GM21381 (cell line): ENCODE results near the gene OSTC.

ENCODE experiments used
- ATAC-seq: cut with Tn5 transposase; IDR thresholded peaks from one replicate; pipeline ENCODE4 v1.9.1; 2021; ENCODE audit warnings: mild to moderate bottlenecking, moderate library complexity; ENCODE audit not compliant: unreplicated experiment

Gene OSTC

DNA sequence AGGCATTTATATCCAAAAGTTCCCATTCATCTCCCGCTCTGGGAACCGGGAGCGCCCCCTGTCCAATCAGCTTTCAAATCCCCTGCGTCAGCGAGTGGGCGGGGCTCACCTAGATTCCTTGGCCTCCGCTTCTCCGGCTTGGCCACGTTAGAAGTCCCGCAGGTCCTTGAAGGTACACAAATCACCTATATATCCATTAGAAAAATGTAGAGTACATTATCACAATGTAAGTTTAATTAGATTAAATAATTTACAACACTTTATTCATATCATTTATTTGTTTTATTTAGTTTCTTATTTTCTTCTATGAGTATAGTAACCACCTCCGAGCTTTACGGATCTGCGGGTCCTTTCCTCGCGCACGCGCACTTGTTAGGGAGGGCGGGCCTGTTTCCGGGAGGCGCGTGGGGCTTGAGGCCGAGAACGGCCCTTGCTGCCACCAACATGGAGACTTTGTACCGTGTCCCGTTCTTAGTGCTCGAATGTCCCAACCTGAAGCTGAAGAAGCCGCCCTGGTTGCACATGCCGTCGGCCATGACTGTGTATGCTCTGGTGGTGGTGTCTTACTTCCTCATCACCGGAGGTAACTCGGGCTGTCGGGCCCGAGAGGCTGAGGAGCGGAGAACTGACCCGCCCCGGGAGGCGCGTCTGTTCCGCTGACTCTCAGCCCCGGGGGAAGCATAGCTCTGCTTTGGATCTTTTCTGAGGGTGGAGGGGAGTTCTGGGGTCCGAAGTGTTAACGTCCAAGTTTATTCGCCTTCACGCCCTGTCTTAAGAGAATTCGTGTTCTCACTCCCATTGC lies at the start of gene OSTC:
OSTC (plus strand) TSS at position 388 of the 802 bp plus-strand sequence; CDS start at position 445, 57 bp downstream.
- ATAC-seq: peak; percentile 88

DNA sequence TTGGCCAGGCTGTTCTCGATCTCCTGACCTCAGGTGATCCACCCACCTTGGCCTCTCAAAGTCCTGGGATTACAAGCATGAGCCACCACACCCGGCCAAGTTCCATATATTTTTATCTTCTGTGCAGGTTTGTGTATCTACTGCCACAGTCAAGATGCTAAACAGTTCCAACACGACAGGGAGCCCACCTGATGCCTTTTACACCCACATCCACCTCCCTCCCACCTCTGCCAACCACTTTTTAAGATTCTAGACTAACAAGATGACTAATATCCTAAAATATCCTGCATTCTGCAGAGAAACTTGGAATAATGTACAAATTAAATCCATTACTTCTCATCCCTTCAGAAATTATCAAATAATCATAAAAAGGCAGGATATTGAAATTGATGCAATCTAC lies 49.3 kb upstream of the OSTC start:
- no peak for ATAC-seq

DNA sequence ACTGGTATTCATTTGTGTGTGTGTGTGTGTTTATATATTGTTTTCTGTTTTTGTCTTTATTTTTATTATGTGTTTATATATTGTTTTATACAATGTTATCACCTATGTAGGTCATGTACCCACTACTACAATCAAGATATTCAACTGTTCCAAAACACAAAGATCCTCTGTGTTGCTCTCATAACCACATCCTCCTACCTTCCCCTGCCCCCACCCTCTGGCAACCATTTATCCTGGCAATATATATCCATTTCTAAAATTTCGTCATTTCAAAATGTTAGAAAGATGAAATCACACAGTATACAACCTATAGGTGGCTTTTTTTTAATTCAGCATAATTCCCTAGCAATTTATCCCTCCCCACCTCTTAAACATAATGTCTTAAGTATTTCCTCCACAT lies 48.9 kb upstream of the OSTC start:
- ATAC-seq: no peak

DNA sequence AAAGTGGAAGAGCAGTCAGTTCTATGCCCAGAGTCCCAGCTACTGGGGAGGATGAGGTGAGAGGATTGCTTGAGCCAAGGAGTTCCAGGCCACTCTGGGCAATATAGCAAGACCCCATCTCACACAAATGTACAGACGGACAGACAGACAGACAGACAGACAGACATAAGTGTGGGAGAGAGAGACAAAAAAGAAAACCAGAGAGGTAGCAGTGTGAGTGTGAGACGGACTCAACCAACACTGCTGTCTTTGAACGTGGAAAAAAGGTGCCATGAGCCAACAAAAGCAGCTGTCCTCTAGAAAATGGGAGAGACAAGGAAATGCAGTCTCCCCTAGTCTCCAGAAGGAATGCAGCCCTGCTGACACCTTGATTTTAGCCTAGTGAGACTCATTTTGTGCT lies 48.2 kb upstream of the OSTC start:
- no peak for ATAC-seq

DNA sequence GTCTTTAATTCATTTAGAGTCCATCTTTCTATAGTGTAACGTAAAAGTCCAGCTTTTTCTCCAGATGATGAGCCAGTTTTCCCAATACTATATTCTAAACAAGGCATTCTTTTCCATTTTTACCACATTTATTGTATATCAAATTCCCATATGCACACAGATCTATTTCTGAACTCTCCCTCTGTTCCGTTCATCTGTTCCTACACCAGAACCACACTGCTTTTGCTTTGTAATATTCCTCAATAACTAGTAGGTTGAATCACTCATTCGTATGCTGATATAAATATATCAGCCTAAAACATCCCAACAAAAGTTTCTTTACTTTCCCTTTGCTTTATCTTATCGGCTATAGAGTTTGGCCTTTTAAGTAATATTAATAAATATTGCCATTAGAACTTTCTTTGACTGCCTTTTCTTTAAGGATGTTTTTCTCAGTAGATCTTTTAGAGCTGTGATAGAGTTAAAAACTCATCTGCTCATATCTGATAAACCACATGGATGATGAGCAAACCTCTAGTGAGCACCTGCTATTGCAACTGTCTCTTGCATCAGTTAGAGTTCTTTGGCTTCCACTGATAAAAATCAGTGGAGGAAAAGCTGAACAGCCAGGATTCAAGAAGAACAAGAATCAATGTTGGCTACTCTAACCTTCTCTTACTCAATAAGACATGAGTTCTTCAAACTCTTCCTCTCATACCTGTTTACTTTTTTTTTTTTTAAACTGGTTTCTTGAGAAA lies 43.2 kb upstream of the OSTC start:
- no peak for ATAC-seq

DNA sequence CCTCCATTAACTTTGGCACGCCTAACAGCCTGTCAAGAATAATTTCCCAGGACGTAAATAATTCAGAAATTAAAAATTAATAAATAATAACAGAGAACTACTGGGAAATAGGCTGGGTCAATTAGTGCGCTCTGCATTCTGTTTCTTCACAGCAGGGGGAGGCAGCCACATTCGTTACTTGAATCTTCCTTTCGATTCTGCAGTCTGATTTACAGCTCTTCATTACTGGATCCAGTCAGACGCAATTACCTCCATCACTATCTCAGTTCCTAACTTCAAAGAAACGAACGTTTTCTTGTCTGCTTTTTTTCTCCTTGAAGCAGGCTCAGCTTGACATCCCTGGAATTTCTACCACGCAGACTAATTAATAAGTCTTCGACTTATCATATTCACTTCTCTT lies 39.0 kb upstream of the OSTC start:
- ATAC-seq: no peak

DNA sequence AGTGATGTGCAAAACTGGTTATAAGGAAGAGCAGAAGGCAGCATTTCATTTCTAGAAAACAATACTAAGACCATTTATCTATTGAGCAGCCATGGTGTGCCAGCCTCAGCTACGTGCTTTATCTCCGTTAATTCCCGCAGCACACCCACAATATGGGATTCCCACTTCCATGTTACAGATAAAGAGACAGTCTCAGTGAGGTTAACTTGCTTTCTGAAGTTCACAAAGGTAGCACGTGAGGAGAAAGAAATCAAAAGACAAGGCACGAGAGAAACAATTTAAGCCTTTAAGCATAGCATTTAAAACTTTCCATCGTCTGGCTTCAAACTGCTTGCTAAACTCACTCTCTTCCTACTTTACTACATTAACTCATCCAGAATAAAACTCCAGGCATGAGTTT lies 38.0 kb upstream of the OSTC start:
- no peak for ATAC-seq

DNA sequence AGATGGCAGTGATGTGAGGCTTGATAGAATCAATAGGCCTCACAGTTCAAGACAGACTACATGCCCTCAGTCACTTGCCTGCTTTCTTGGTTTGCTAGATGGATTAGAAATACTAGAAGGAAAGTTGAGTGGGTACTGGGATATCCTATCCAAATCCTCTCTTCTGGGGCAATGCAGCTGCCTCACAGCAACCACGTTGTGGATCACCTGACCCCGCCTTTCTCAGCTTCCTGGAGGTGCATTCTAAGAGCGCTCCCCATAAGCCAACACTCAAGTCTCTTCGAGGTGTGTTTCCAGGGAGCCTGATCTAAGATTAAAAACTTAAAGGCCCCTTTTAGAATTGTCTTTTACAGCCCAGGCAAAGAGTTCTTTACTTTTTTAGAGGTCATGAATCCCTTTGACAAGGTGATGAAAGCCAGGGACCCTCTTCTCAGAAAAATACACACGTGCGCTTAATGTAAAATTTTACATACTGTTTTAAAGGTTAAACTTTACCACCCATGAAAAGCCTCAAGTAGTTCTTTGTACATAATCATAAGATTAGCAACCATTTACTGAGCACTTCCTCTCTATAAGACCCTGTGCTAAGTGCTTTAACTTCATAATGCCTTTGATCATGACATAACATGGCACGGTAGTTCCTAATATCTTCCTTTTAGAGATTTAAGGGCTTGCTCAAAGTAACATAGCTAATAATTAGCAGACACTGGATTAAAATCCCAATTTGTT lies 30.9 kb upstream of the OSTC start:
- peak; percentile 6 for ATAC-seq

DNA sequence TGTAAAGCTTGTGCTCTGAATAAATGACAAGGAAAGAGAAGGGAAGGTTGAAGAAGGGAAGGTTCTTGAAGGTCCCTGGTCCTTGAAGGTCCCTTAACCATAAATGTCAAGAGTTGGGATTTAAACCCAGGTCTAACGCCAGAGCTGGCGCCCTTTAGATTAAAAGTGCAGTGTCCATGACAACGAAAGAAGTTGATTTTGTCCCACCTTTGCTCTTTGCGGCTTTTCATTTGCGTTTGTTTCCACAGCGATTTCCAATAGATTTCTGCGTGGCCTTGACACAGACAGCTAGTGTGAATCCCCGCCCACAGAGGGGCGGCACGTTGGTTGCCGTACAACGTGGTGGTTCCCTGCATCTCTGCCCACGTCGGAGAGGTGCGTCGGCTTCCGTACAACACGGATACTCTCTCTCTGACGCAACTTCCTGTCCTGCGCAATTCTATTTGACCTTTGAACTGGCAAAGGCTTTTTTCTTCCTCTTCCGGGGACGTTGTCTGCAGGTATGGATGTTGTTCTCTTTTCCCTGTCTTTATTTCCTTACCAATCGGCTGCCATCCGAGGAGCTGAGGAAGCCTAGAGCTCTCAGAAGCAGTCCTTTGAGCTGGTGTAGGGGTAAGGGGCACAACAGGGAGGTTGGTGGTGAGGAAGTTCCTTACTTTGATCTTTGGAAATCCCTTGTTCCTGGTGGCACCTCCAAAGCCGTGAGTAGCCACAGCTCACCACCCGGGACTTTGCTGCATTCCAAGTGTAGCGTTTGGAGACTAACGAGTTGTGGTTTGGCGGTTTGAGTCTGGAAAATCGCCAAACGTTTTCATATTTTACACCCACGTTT lies 30.1 kb upstream of the OSTC start, which contains the start of gene RPL34:
RPL34 (plus strand) TSS at position 476 of the 832 bp plus-strand sequence. CDS start 1,384 bp downstream, outside the sequence.
- ATAC-seq: peak; percentile 100

DNA sequence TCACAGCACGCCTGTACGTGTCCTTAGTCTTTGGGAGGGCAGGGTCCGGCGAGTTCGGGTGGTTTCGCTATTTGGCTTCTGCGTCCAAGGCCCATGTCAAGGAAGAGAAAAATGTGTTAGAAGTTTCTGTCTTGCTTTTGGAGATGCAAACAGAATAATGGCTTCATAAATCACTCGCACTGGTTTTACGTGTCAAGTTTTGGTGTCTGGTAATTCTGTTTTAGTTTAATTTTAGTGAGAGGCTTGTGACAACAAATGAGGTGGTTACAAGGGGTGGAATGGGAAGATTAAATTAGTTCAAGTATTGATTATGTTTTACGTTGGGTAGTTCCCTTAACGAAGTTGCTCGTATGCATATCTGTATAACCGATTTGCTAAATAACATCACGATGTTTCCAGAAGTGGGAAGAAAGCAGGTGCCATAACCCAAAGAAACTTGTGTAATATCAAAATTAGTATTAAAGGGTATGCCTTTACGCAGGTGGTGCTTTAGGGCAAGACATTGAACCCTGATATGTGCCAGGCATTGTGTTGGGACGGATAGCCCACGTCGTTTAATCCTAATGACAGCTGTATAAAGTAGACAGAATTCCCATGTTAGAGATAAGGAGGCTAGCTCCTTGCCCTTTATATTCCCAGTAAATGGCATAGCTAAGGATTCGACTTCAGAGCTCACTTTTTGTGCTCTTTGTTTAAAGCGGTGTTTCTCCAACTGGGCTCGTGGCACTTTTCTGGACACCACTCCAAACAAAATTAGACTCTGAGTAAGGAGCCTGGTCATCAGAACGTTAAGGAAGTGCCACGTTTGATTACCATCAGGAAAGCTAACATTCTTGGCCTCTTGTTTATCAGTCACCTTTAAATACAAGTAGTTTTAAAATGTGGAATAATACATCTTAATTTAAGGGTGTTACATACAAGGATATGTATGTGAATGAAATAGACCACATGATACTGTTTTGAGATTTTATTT lies 29.2 kb upstream of the OSTC start:
- ATAC-seq: peak; percentile 5

DNA sequence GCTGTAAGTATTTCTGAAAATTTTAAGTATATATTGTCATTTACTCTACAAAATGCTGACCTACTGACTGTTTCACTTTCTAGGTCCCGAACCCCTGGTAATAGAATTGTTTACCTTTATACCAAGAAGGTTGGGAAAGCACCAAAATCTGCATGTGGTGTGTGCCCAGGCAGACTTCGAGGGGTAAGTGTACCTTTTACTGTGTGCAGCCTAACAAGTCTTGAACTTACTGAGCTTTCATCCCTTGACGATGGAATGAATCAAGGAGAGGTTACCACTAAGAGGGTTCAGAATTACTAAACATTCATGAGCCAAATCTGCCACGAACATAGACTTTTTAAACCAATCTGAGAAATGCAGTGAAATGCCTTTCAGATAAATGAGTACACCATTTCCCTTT lies 28.4 kb upstream of the OSTC start:
- no peak for ATAC-seq

DNA sequence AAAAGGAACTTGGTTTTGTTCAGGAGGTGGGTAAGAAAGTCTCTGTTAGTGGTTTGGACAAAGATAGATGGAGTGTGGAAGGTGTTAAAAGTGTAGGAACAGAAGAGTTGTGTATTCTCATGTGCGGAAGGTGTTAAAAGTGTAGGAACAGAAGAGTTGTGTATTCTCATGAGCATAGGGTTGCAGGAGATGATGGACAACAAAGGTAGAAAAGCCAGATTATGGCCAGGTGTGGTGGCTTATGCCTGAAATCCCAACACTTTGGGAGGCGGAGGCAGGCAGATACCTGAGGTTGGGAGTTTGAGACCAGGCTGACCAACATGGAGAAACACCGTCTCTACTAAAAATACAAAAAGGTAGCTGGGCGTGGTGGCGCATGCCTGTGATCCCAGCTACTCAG lies 27.6 kb upstream of the OSTC start:
- ATAC-seq: no peak

DNA sequence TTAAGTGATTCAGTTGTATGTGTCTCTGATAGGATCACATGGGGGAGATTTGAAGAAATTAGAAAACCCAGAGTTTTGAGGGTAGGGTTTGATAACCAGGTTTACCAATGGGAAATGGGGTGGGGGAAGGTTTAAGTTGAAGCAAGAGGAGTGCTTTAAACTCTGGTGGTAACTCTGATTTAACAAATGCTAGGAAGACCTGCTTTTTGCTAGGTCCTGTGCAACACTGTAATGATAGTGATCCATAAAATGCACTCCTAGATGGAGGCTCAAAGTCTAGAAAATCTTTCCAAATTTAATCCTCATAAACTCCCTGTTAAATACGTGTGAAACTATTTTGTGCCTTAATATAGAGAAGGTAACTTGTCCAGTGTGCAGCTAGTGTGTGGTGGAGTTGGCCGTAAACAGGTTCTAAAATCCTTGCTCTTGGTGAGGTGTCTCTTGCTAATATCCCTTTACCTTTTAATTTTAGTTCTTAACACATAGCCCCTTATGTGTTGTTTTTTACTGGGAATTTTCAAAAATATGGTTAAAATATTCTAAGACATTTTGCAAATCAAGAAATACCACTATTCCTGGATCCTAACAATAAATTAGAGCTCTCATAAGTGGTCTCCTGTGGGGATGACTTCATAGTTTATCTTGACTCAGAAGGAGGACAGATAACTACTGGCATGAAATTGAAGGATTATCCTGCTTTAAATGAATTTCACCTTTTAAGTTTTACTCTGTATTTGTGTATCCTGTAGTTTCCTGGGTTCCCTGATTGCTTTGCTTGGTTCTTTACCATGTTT lies 25.9 kb upstream of the OSTC start:
- ATAC-seq: no peak

DNA sequence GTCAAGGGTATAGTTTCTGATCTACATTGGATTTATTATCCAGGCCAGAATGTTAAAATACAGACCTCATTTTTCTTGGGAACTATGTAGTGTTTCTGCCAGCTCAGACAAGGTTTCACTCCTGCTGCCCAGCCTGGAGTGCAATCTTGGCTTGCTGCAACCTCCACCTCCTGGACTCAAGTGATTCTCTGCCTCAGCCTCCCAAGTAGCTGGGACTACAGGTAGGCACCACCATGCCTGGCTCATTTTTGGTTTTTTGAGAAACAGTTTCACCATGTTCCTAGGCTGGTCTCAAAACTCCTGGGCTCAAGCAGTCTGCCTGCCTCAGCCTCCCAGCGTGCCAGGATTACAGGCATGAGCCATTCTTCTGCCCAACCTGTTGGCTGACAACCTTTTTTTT lies 24.3 kb upstream of the OSTC start:
- no peak for ATAC-seq

DNA sequence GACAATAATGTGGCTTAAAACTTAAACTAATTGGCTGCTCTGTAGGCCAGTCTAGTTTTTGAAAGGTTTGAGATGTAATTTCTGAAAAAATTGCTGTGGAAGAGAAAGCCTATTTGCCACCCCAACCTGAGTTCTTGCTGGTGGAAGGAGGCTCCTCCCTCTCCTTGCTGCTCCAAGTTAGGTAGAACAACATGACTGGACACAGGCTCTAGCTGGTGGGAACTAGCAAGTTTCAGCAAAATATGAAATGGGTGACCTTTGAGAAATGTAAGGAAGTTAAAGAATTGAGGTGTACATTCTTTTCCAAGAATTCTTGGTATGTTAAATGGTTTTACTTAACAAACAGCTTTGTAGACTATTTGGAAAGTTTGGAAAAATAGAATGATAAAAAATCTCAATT lies 22.0 kb upstream of the OSTC start:
- ATAC-seq: no peak

DNA sequence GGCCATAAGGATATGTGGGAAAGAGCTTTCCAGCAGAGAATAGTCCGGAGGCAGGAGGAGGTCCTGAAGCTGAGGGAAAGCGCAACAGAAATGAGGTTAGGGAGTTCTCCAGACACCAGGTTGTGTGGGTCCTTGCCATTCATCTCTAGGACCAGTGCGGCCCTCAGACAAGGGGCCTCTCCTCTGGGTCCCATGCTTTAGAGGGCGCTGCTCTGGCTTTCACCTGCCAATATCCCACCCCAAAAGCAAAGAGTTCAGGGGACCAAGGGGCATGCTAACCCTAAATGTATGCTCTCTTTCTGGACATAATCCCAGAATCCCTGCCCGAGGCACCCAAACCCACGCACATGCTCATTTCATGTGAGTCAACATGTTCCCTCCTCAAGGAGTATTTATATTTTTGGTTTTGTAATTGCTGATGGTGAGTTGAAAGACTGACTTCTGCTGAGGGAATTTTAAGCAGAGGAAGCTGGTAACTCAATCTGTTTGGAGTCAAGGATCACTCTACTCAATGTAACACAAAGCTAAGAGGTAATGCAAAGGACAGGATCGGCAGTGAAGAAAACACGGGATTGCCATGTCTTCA lies 15.2 kb upstream of the OSTC start:
- no peak for ATAC-seq

DNA sequence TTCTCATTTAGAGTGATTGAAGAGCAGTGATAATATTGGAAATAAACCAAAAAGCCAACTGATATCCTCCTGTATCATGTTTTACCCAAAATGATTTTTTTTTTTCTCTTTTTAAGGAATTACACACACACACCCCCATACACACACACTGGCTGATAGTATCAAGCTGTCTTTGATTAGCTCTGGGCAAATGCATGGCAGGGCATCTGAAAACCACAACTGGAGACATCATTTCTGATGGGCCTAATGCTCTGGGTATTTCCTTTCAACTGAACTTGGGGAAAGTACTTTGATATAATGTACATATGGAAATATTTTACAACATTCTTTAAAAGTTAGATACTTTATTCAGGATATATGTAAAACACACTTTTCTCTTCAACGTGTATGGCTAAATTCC lies 14.2 kb upstream of the OSTC start:
- ATAC-seq: no peak

DNA sequence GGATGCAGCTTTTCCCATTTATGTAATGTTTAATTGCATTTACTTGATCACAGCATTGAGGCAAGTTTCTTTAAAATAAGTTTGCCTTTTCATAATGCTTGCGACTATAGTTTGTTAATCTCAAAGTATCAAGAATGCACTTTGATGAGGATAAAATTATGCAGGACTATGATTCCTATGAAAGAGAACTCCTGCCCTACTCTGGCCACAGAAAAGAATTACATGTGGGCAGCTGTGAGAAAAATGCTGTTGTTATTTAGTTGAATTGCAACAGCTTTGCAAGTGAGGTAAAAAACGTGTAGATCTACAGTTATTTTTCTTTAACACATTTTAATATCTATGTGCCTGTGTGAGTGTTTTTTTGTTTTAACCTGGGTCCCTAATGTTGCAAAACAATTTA lies 12.5 kb upstream of the OSTC start:
- no peak for ATAC-seq
